Aorta (tissue), 5 donors: ENCODE measurements around the gene TMEM14C. TPM values are rescaled to one million over a fixed set of nuclear protein-coding genes. Genes with fewer than 3 reads are reported as not detected.
"Not testable (repeated sequence)": the region's sequence is repeated elsewhere in the genome, so short reads cannot be mapped to it uniquely, and the experiment has no call there.

ENCODE experiments used
- ATAC-seq: fragments of 200-7000 bp; cut with Tn5 transposase; one replicate; pipeline ENCODE4 v1.9.1; 2022; ENCODE audit warnings: moderate library complexity; ENCODE audit not compliant: low FRiP score
- DNase-seq, 2 donors: peaks; one replicate each; pipeline ENCODE4 v3.0.0-alpha.2; 2020
- H3K27ac ChIP-seq, 2 donors: one replicate each; pipeline ENCODE4 v1.5.1; 2013; ENCODE audit warnings: low read length in 2 of 2, mild to moderate bottlenecking in 2 of 2, moderate library complexity in 2 of 2, control low read depth in 1 of 2, inconsistent platforms in 1 of 2, low read depth in 1 of 2
- H3K27me3 ChIP-seq, 2 donors: one replicate each; pipeline ENCODE4 v1.6.1; 2013; ENCODE audit warnings: control low read depth in 1 of 2, low read length in 1 of 2, mild to moderate bottlenecking in 1 of 2, moderate library complexity in 1 of 2; ENCODE audit not compliant: insufficient read depth in 2 of 2, control insufficient read depth in 1 of 2
- H3K36me3 ChIP-seq, 2 donors: one replicate each; pipeline ENCODE4 v1.6.1; 2013; ENCODE audit warnings: control low read depth in 1 of 2, low read length in 1 of 2, mild to moderate bottlenecking in 1 of 2; ENCODE audit not compliant: insufficient read depth in 2 of 2, control insufficient read depth in 1 of 2
- H3K4me1 ChIP-seq, 2 donors: one replicate each; pipeline ENCODE4 v1.6.1; 2013; ENCODE audit warnings: low read length in 2 of 2, control low read depth in 1 of 2, mild to moderate bottlenecking in 1 of 2, moderate library complexity in 1 of 2; ENCODE audit not compliant: insufficient read depth in 2 of 2, control insufficient read depth in 1 of 2
- H3K4me3 ChIP-seq, 2 donors: one replicate each; pipeline ENCODE4 v1.5.1; 2013; ENCODE audit warnings: low read length in 2 of 2, control low read depth in 1 of 2, mild to moderate bottlenecking in 1 of 2
- H3K9me3 ChIP-seq: one replicate; pipeline ENCODE4 v1.6.1; 2013; ENCODE audit warnings: mild to moderate bottlenecking, low read length; ENCODE audit not compliant: control insufficient read depth
- WGBS, 2 donors: extraction: QIAGEN DNeasy Blood & Tissue Kit; methylation state at CpG; one replicate each; pipeline ENCODE4 v1.1.7; 2013; 5-methylcytosine and 5-hydroxymethylcytosine counted together
- intact Hi-C, 2 donors: fragments of 100-400 bp; cut with DNase I; formaldehyde crosslinking; loops; one replicate each; pipeline versions ENCODE4 v1.14.2 to v1.15.0; 2022
- polyA plus RNA-seq, 2 donors: library from polyadenylated mRNA; stranded (reverse); fragments of 200-250 nt; gene quantifications; one replicate each; pipeline ENCODE4 v1.2.3, GENCODE V29; 2013
- total RNA-seq, 2 donors: library from RNA; stranded (reverse); fragmentation: NEBNext Ultra II Directional; extraction: Animal tissue kit (Norgen Biotek cat#: 25700); gene quantifications; one replicate each; pipeline ENCODE4 v1.2.1, GENCODE V29; 2021
- donor health status: healthy with polysubstance abuse.
- donor health status: Bipolar disorder and iron deficiency.
- donor health status: DM: no; HTN: no; CAD: no.
- donor health status: DM: no; HTN: no; CAD: no.
- donor health status: DM: yes; HTN: yes; CAD: no.

TMEM14C gene
- total and polyA plus RNA-seq, 4 donors = 72.8 to 192 (median 122) TPM

GRCh38 chr6:10745116-10745515 is 22.2 kb downstream of the TMEM14C start:
- ATAC-seq (no peak), DNase-seq (no peak)
- H3K4me1 ChIP-seq = peaks cover 0 to 2% of the 10 kb centered on the region in 2 donors
- H3K27ac ChIP-seq = no peak overlapping the region
- H3K36me3 ChIP-seq = no peaks in the 10 kb centered on the region
- no peaks in the 10 kb centered on the region for H3K27me3 ChIP-seq
- WGBS, 2 donors = 82 to 86% methylated on average over 5 of the region's 5 CpGs
- no peaks in the 10 kb centered on the region for H3K9me3 ChIP-seq
- intact Hi-C loops = no loop called here
- no peak overlapping the region for H3K4me3 ChIP-seq

- intact Hi-C loops = loop anchor here (2.0 kb wide), 1 partner anchor 24 kb away; the partner anchor contains the start of gene TMEM14C (in 2 of the 2)
Observed at GRCh38 chr6:10746915-10747250, 24.0 kb downstream of the TMEM14C start.

GRCh38 chr6:10747251-10747972 is 24.5 kb downstream of the TMEM14C start, which contains the start of gene TMEM14B:
Gene TMEM14B, plus strand, starts transcription at chr6:10747805. Its CDS starts 1,441 bp downstream, at chr6:10749246.
- intact Hi-C loops = loop anchor here (2.0 kb wide), 1 partner anchor 25 kb away; the partner anchor contains the start of gene TMEM14C (in 2 of the 2)
- Histone ChIP-seq H3K9me3 (no peaks in the 10 kb centered on the region), H3K4me3 (peak within 1 kb of the TSS; percentile 71 to 96), H3K36me3 (no peaks in the 10 kb centered on the region), H3K27ac (peak within 1 kb of the TSS in 1 of 2 donors; percentile 75), H3K4me1 (peaks cover 0 to 2% of the 10 kb centered on the region in 2 donors), H3K27me3 (no peaks in the 10 kb centered on the region)
- ATAC-seq = peak; percentile 100
- DNase-seq = peak; percentile 100
- WGBS, 2 donors = 2% methylated on average over 50 to 52 of the region's 52 CpGs

More at GRCh38 chr6:10746915-10747250, 24.0 kb downstream of the TMEM14C start:
- H3K4me3 ChIP-seq = peak overlapping the region in 1 of 2 donors; percentile 28
- ATAC-seq (no peak), DNase-seq (no peak)
- H3K36me3 ChIP-seq = no peaks in the 10 kb centered on the region
- H3K27me3 ChIP-seq = no peaks in the 10 kb centered on the region
- no peaks in the 10 kb centered on the region for H3K9me3 ChIP-seq
- WGBS, 2 donors = 68 to 69% methylated on average over 9 of the region's 9 CpGs
- no peak overlapping the region for H3K27ac ChIP-seq
- H3K4me1 ChIP-seq = peaks cover 0 to 2% of the 10 kb centered on the region in 2 donors

GRCh38 chr6:10749734-10750133 is 26.9 kb downstream of the TMEM14C start:
- no peak overlapping the region for H3K27ac ChIP-seq
- peaks cover 0 to 3% of the 10 kb centered on the region in 2 donors for H3K36me3 ChIP-seq
- H3K9me3 ChIP-seq = no peaks in the 10 kb centered on the region
- no peaks in the 10 kb centered on the region for H3K27me3 ChIP-seq
- H3K4me1 ChIP-seq = peaks cover 0 to 2% of the 10 kb centered on the region in 2 donors
- H3K4me3 ChIP-seq = no peak overlapping the region
- ATAC-seq = no peak
- WGBS, 2 donors = 50 to 57% methylated on average over 2 of the region's 2 CpGs
- no peak for DNase-seq
- intact Hi-C loops = no loop called here

GRCh38 chr6:10750568-10750967 is 27.7 kb downstream of the TMEM14C start:
- H3K27ac ChIP-seq, DNase-seq, H3K27me3 ChIP-seq, ATAC-seq, intact Hi-C loops, H3K4me3 ChIP-seq, H3K36me3 ChIP-seq, H3K9me3 ChIP-seq, H3K4me1 ChIP-seq: not testable (repeated sequence)
- 87 to 94% methylated on average over 6 of the region's 6 CpGs for WGBS, 2 donors

- H3K27ac ChIP-seq, H3K4me1 ChIP-seq, DNase-seq, H3K27me3 ChIP-seq, ATAC-seq, H3K4me3 ChIP-seq, H3K9me3 ChIP-seq, H3K36me3 ChIP-seq, intact Hi-C loops: not testable (repeated sequence)
- WGBS, 2 donors = 80 to 85% methylated on average over 4 to 5 of the region's 5 CpGs
Observed at GRCh38 chr6:10751757-10752156, 28.9 kb downstream of the TMEM14C start.

- no peak for DNase-seq
- no peaks in the 10 kb centered on the region for H3K27me3 ChIP-seq
- H3K9me3 ChIP-seq = no peaks in the 10 kb centered on the region
- H3K36me3 ChIP-seq = peaks cover 1 to 5% of the 10 kb centered on the region in 2 donors
- no peak overlapping the region for H3K4me3 ChIP-seq
- 85 to 88% methylated on average over 1 of the region's 1 CpG for WGBS, 2 donors
- intact Hi-C loops = no loop called here
- H3K27ac ChIP-seq = no peak overlapping the region
- ATAC-seq = no peak
- H3K4me1 ChIP-seq = no peaks in the 10 kb centered on the region
Observed at GRCh38 chr6:10756085-10756484, 33.2 kb downstream of the TMEM14C start.

GRCh38 chr6:10759312-10759839 is 36.5 kb downstream of the TMEM14C start:
- ATAC-seq = no peak
- no peaks in the 10 kb centered on the region for H3K27me3 ChIP-seq
- H3K27ac ChIP-seq = no peak overlapping the region
- WGBS, 2 donors = 56 to 60% methylated on average over 3 of the region's 3 CpGs
- no peaks in the 10 kb centered on the region for H3K9me3 ChIP-seq
- intact Hi-C loops = no loop called here
- no peak overlapping the region for H3K4me3 ChIP-seq
- H3K4me1 ChIP-seq = no peaks in the 10 kb centered on the region
- DNase-seq = no peak
- peaks cover 1 to 3% of the 10 kb centered on the region in 2 donors for H3K36me3 ChIP-seq

GRCh38 chr6:10759884-10760329 is 37.0 kb downstream of the TMEM14C start:
- Histone ChIP-seq H3K4me3 (no peak overlapping the region), H3K4me1 (no peaks in the 10 kb centered on the region), H3K36me3 (peaks cover 0 to 3% of the 10 kb centered on the region in 2 donors), H3K27ac (no peak overlapping the region), H3K9me3 (no peaks in the 10 kb centered on the region), H3K27me3 (no peaks in the 10 kb centered on the region)
- intact Hi-C loops = no loop called here
- 61 to 62% methylated on average over 6 of the region's 6 CpGs for WGBS, 2 donors
- ATAC-seq = no peak
- no peak for DNase-seq
